Activated T-helper 1 cell treated with anti-CD3 and anti-CD28 coated beads, Interleukin-12 subunit alpha, Interleukin-12 subunit beta, Interleukin-2, Interleukin-4 antibody, amounts not matched to agents 30 ng/mL and 10 ng/mL and 1 ng/mL, durations not matched to agents 14 hours and 24 hours and 36 hours (primary cell): ENCODE data around the gene CLEC4C. TPM values are rescaled to one million over a fixed set of nuclear protein-coding genes. Genes with fewer than 3 reads are reported as not detected.
"Not testable (repeated sequence)": the region's sequence is repeated elsewhere in the genome, so short reads cannot be mapped to it uniquely, and the experiment has no call there.

Experiments used
- DNase-seq: peaks from one replicate; pipeline ENCODE4 v3.0.0; 2021; ENCODE audit warnings: low spot score
- H3K27ac Mint-ChIP-seq: one replicate; pipeline ENCODE4 v1.8.0; 2021; ENCODE audit warnings: mild to moderate bottlenecking, mixed read lengths
- H3K27me3 Mint-ChIP-seq: one replicate; pipeline ENCODE4 v1.8.0; 2022; ENCODE audit warnings: mild to moderate bottlenecking, moderate library complexity, mixed read lengths; ENCODE audit not compliant: insufficient read depth
- H3K36me3 Mint-ChIP-seq: one replicate; pipeline ENCODE4 v1.8.0; 2021; ENCODE audit warnings: low read depth, mixed read lengths
- H3K4me1 Mint-ChIP-seq: one replicate; pipeline ENCODE4 v1.8.0; 2021; ENCODE audit warnings: low read depth, mixed read lengths
- H3K4me3 Mint-ChIP-seq: one replicate; pipeline ENCODE4 v1.8.0; 2021; ENCODE audit warnings: mild to moderate bottlenecking, moderate library complexity, mixed read lengths
- H3K9me3 Mint-ChIP-seq: one replicate; pipeline ENCODE4 v1.8.0; 2021; ENCODE audit warnings: mixed read lengths
- intact Hi-C: fragments of 100-400 bp; cut with micrococcal nuclease; formaldehyde crosslinking; loops from one replicate; pipeline ENCODE4 v1.15.1; 2024
- total RNA-seq: library from RNA; stranded (reverse); gene quantifications from 2 replicates; pipeline ENCODE4 v1.2.3, GENCODE V29; 2022

Gene CLEC4C
- total RNA-seq, 1 donor from 2014 or later: not detected

- H3K4me1 Mint-ChIP-seq, intact Hi-C loops, H3K27me3 Mint-ChIP-seq, H3K4me3 Mint-ChIP-seq, H3K9me3 Mint-ChIP-seq, H3K27ac Mint-ChIP-seq, H3K36me3 Mint-ChIP-seq, DNase-seq: not testable (repeated sequence)
Observed at GRCh38 chr12:7751941-7752922, 5.1 kb upstream of the CLEC4C start.

GRCh38 chr12:7751394-7751793 is 4.2 kb upstream of the CLEC4C start:
- Mint-ChIP-seq H3K27me3 (no peaks in the 10 kb centered on the region), H3K27ac (no peak overlapping the region), H3K4me3 (no peak overlapping the region), H3K36me3 (no peaks in the 10 kb centered on the region), H3K4me1 (no peaks in the 10 kb centered on the region), H3K9me3 (no peaks in the 10 kb centered on the region)
- intact Hi-C loops: no loop called here
- no peak for DNase-seq

- no peak for DNase-seq
- H3K4me3 Mint-ChIP-seq: no peak overlapping the region
- H3K9me3 Mint-ChIP-seq: no peaks in the 10 kb centered on the region
- intact Hi-C loops: no loop called here
- H3K4me1 Mint-ChIP-seq: no peaks in the 10 kb centered on the region
- H3K27ac Mint-ChIP-seq: no peak overlapping the region
- no peaks in the 10 kb centered on the region for H3K36me3 Mint-ChIP-seq
- H3K27me3 Mint-ChIP-seq: no peaks in the 10 kb centered on the region
Observed at GRCh38 chr12:7750350-7750749, 3.2 kb upstream of the CLEC4C start.

DNA sequence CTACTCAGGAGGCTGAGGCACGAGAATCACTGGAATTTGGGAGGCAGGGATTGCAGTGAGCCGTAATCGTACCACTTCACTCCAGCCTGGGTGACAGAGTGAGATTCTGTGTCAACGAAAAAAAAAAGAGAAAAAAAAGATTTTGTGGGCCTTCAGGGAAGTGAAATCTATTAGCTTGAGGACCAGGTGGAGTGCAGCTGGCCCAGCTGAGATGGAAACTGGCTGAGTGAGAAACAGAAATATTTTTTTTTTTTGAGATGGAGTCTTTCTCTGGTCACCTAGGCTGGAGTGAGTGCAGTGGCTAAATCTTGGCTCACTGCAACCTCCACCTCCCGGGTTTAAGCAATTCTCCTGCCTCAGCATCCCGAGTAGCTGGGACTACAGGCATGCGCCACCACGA is 2.3 kb upstream of the CLEC4C start:
- Mint-ChIP-seq H3K9me3 (no peaks in the 10 kb centered on the region), H3K36me3 (no peaks in the 10 kb centered on the region), H3K4me1 (no peaks in the 10 kb centered on the region), H3K27ac (no peak overlapping the region), H3K4me3 (no peak overlapping the region), H3K27me3 (no peaks in the 10 kb centered on the region)
- DNase-seq: no peak
- intact Hi-C loops: no loop called here

DNA sequence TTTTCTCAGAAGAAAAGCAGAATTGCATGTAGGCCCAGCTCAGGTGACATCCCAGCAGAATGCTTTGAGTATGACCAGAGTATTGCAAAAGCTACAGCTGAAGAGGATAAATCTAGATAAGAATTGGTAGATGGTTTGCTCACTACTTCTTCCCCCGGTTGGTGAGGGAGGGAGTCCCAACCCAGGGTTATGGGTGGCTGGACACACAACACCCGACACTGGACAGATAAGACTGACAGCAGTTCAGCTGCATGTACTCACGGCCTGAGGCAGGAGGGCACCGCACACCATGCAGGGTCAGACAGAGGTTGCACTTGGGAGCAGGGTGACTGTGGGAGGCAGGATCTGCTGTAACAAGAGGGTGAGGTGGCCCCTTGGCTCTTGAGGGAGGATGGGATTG is 1.7 kb upstream of the CLEC4C start:
- no peak for DNase-seq
- Mint-ChIP-seq H3K27me3 (no peaks in the 10 kb centered on the region), H3K27ac (no peak overlapping the region), H3K9me3 (no peaks in the 10 kb centered on the region), H3K4me3 (no peak overlapping the region), H3K36me3 (no peaks in the 10 kb centered on the region), H3K4me1 (no peaks in the 10 kb centered on the region)
- intact Hi-C loops: no loop called here

DNA sequence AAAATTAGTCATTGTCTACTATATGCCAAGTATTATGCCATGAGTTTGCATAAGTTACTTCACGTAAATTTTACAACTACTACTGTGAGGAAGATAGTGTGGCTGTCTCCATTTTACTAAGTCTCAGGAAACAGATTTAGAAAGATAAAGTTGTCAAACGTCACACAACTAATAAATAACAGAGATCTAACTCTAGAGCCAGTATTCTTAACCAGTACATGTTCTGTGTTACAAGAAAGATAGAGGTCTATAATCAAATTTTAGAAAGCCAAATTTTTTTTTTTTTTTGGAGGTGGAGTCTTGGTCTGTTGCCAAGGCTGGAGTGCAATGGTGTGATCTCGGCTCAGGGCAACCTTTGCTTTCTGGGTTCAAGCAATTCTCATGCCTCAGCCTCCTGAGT is 14.2 kb downstream of the CLEC4C start:
- H3K27me3 Mint-ChIP-seq: peaks cover 5% of the 10 kb centered on the region
- no peaks in the 10 kb centered on the region for H3K36me3 Mint-ChIP-seq
- intact Hi-C loops: no loop called here
- H3K9me3 Mint-ChIP-seq: no peaks in the 10 kb centered on the region
- no peak for DNase-seq
- H3K27ac Mint-ChIP-seq: no peak overlapping the region
- H3K4me3 Mint-ChIP-seq: no peak overlapping the region
- no peaks in the 10 kb centered on the region for H3K4me1 Mint-ChIP-seq

DNA sequence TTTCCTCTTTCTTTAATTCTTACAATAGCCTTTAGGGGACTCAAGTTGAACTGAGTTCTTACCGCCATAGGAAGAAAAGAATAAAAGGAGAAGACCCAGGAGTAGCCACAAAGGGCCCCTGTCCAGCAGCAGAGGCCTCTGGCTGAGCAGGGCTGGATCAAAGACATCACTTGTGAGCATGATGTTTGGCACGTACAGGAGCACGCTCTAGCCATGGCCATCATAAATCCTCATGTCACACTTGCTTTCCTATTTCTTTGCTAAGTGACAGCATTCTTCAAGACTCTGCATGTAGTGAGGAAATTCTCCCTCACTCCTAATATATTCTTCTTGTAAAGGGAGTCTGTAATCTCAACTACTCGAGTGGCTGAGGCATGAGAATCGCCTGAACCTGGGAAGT is 15.7 kb downstream of the CLEC4C start:
- peaks cover 5% of the 10 kb centered on the region for H3K27me3 Mint-ChIP-seq
- no peak overlapping the region for H3K4me3 Mint-ChIP-seq
- no peaks in the 10 kb centered on the region for H3K36me3 Mint-ChIP-seq
- H3K9me3 Mint-ChIP-seq: no peaks in the 10 kb centered on the region
- H3K4me1 Mint-ChIP-seq: no peaks in the 10 kb centered on the region
- no peak for DNase-seq
- no peak overlapping the region for H3K27ac Mint-ChIP-seq
- intact Hi-C loops: no loop called here

DNA sequence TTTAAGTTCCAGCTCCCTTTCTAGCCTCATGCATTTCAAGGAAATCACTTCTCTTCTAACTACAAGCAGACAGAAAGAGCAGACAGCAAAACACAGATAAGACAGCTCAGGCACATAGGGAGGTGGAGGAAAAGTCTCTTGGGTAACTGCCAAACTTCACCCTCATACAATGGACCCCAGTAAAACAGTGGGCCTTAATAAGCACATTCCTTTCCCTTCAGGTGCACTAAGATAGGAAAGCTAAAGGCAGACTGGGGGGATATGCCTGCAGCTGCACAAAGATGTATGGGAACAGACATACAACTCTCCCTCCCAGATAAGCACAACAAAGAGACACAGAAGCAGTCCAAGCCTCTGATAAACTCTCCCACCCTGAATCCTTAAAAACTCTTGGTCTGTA is 16.2 kb downstream of the CLEC4C start:
- H3K4me1 Mint-ChIP-seq, DNase-seq, H3K36me3 Mint-ChIP-seq, H3K27ac Mint-ChIP-seq, H3K4me3 Mint-ChIP-seq, intact Hi-C loops, H3K27me3 Mint-ChIP-seq, H3K9me3 Mint-ChIP-seq: not testable (repeated sequence)

GRCh38 chr12:7729746-7730145 is 17.4 kb downstream of the CLEC4C start:
- intact Hi-C loops: no loop called here
- peaks cover 5% of the 10 kb centered on the region for H3K27me3 Mint-ChIP-seq
- no peak for DNase-seq

GRCh38 chr12:7723926-7724325 is 23.2 kb downstream of the CLEC4C start:
- Mint-ChIP-seq H3K27ac (no peak overlapping the region), H3K27me3 (peaks cover 5% of the 10 kb centered on the region), H3K9me3 (no peaks in the 10 kb centered on the region), H3K4me1 (no peaks in the 10 kb centered on the region), H3K36me3 (no peaks in the 10 kb centered on the region), H3K4me3 (no peak overlapping the region)
- intact Hi-C loops: no loop called here
- no peak for DNase-seq

More at GRCh38 chr12:7729746-7730145, 17.4 kb downstream of the CLEC4C start:
- no peak overlapping the region for H3K4me3 Mint-ChIP-seq
- H3K4me1 Mint-ChIP-seq: no peaks in the 10 kb centered on the region
- no peak overlapping the region for H3K27ac Mint-ChIP-seq
- H3K9me3 Mint-ChIP-seq: no peaks in the 10 kb centered on the region
- H3K36me3 Mint-ChIP-seq: no peaks in the 10 kb centered on the region

DNA sequence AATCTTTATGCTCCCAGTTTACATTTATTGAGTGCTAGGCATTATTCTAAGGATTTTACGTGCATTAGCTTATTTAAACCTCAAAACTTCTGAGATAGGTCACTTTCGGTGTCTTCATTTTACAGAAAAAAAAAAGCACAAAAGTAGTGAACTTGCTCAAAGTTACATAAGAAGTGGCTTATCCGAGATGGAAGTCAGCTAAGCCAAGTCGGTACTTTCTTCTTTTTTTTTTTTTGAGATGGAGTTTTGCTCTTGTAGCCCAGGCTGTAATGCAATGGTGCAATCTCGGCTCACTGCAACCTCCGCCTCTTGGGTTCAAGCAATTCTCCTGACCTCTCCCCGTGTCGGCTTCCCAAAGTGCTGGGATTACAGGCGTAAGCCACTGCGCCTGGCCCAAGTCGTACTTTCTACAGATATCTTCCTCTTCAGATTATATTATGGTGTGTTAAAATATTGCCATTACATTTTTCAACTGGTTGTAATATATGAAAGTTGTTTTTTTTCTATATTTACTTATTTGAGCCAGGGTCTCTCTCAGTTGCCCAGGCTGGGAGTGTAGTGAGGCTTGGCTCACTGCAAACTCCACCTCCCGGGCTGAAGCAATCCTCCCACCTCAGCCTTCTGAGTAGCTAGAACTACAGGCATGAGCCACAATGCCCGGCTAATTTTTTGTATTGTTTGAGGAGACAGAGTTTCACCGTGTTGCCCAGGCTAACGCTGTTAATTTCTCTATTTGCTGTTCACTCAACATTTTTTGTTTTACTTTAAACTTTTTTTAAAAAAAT is 27.0 kb downstream of the CLEC4C start:
- no peak for DNase-seq
- Mint-ChIP-seq H3K4me3 (no peak overlapping the region), H3K4me1 (no peaks in the 10 kb centered on the region), H3K27me3 (peaks cover 5% of the 10 kb centered on the region), H3K27ac (no peak overlapping the region), H3K9me3 (no peaks in the 10 kb centered on the region), H3K36me3 (no peaks in the 10 kb centered on the region)
- intact Hi-C loops: no loop called here

- intact Hi-C loops: no loop called here
- H3K4me1 Mint-ChIP-seq: no peaks in the 10 kb centered on the region
- no peak for DNase-seq
- H3K27ac Mint-ChIP-seq: no peak overlapping the region
- no peak overlapping the region for H3K4me3 Mint-ChIP-seq
- no peaks in the 10 kb centered on the region for H3K9me3 Mint-ChIP-seq
- H3K27me3 Mint-ChIP-seq: peaks cover 5% of the 10 kb centered on the region
- H3K36me3 Mint-ChIP-seq: no peaks in the 10 kb centered on the region
Observed at GRCh38 chr12:7716381-7716780, 30.8 kb downstream of the CLEC4C start.

GRCh38 chr12:7712841-7713442 is 34.2 kb downstream of the CLEC4C start:
- Mint-ChIP-seq H3K27me3 (no peaks in the 10 kb centered on the region), H3K4me3 (no peak overlapping the region), H3K27ac (no peak overlapping the region), H3K4me1 (no peaks in the 10 kb centered on the region), H3K36me3 (no peaks in the 10 kb centered on the region), H3K9me3 (no peaks in the 10 kb centered on the region)
- no peak for DNase-seq
- intact Hi-C loops: no loop called here
